MM.1S (cell line): ENCODE data around the gene SLC13A3.

Experiments used
- DNase-seq: peaks from one replicate; pipeline ENCODE4 v3.0.0-alpha.2; 2015
- H2AFZ ChIP-seq: fragments of 300-600 bp; sonication (generic); 2 replicates; pipeline ENCODE4 v1.6.0; 2016; ENCODE audit warnings: antibody characterized with exemption, low read length
- H3F3A ChIP-seq: fragments of 300-600 bp; sonication (generic); 2 replicates; pipeline ENCODE4 v1.6.1; 2016; ENCODE audit warnings: mild to moderate bottlenecking, antibody characterized with exemption, low read length, moderate library complexity, mixed read lengths; ENCODE audit not compliant: insufficient read depth
- H3K27ac ChIP-seq: fragments of 300-600 bp; sonication (generic); 2 replicates; pipeline ENCODE4 v1.5.1; 2016; ENCODE audit warnings: mild to moderate bottlenecking, low read length
- H3K27me3 ChIP-seq: fragments of 300-600 bp; sonication (generic); replicated peaks from 2 replicates; pipeline ENCODE4 v1.6.0; 2016; ENCODE audit warnings: low read length; ENCODE audit not compliant: insufficient read depth
- H3K36me3 ChIP-seq: fragments of 300-600 bp; sonication (generic); replicated peaks from 2 replicates; pipeline ENCODE4 v1.6.1; 2016; ENCODE audit warnings: mild to moderate bottlenecking, low read length, mixed read lengths; ENCODE audit not compliant: insufficient read depth
- H3K4me1 ChIP-seq: fragments of 300-600 bp; sonication (generic); 2 replicates; pipeline ENCODE4 v1.6.1; 2016; ENCODE audit warnings: low read length, mixed read lengths
- H3K4me2 ChIP-seq: fragments of 300-600 bp; sonication (generic); 2 replicates; pipeline ENCODE4 v1.6.0; 2016; ENCODE audit warnings: low read depth, low read length
- H3K4me3 ChIP-seq: fragments of 300-600 bp; sonication (generic); 2 replicates; pipeline ENCODE4 v1.5.1; 2016; ENCODE audit warnings: low read length, mixed read lengths
- H3K79me2 ChIP-seq: fragments of 300-600 bp; sonication (generic); 2 replicates; pipeline ENCODE4 v1.6.1; 2016; ENCODE audit warnings: mixed run types, low read length, mixed read lengths
- H3K9ac ChIP-seq: fragments of 300-600 bp; sonication (generic); 2 replicates; pipeline ENCODE4 v1.6.1; 2016; ENCODE audit warnings: low read length, mixed read lengths
- H3K9me2 ChIP-seq: fragments of 300-600 bp; sonication (generic); replicated peaks from 2 replicates; pipeline ENCODE4 v1.6.1; 2016; ENCODE audit warnings: mild to moderate bottlenecking, low read length, mixed read lengths; ENCODE audit not compliant: insufficient read depth
- H3K9me3 ChIP-seq: fragments of 300-600 bp; sonication (generic); replicated peaks from 2 replicates; pipeline ENCODE4 v1.6.1; 2016; ENCODE audit warnings: mild to moderate bottlenecking, low read length, mixed read lengths; ENCODE audit not compliant: insufficient read depth
- H4K20me1 ChIP-seq: fragments of 300-600 bp; sonication (generic); 2 replicates; pipeline ENCODE4 v1.6.1; 2016; ENCODE audit warnings: mild to moderate bottlenecking, low read length, moderate library complexity, mixed read lengths; ENCODE audit not compliant: insufficient read depth
- EZH2 ChIP-seq: fragments of 300-600 bp; sonication (generic); optimal IDR thresholded peaks from 2 replicates; pipeline ENCODE3; 2017; ENCODE audit warnings: low read depth, mild to moderate bottlenecking, antibody characterized with exemption, low read length, mixed read lengths
- EZH2phosphoT487 ChIP-seq: fragments of 300-600 bp; sonication (generic); IDR thresholded peaks from 2 replicates; pipeline ENCODE4 v1.6.1; 2018; ENCODE audit warnings: antibody characterized with exemption, low read length
- TF ChIP-seq, protein P1 (sequence below): fragments of 300-600 bp; sonication (generic); IDR thresholded peaks from 2 replicates; pipeline ENCODE4 v1.5.1; 2016; ENCODE audit warnings: antibody characterized with exemption, low read length, mixed read lengths

Gene SLC13A3

DNA sequence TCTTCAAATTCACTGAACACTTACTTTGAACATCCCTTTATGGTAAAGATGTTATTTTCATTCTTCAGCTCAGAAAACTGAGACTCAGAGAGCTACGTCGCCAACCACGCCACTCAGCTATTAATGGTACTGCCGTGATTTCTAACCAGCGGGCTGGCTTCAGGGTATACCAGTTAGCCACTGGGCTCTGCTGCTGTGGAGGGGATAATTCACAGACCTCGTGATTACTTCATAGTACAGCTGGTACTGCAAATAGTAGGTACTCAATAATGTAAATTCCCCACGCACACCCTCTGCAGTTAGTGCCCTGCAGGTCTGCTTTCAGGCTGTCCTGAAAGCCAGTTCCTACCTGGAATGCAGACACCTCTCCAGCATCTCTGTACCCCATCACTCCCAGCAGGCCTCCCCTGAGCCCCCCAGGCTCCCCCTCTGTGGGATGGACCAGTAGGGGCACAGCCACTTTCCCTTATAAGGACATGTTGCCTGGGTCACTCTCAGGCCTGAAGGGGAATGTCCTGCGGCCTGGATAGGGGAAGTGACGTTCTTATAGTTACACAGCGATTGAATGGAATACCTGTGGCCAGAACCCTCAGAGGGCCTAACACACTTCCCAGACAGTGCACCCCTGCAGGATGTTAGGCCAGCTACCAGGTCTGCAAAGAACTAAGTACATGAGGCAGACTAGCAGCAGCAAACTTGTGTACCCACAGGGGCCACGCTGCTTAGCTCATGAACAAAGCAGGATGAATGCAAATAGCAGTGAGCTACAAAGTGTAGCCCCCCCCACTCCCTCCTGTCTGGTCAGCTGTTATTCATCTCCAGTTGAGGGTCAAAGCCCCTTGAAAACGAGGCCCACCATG, 99.5 kb downstream of the SLC13A3 start:
- peaks cover 93% of the 10 kb centered on the region for H3K4me1 ChIP-seq
- no peak overlapping the region for H2AFZ ChIP-seq
- no peaks in the 10 kb centered on the region for H3K27me3 ChIP-seq
- H3K4me3 ChIP-seq = no peak overlapping the region
- H3K9ac ChIP-seq = no peak overlapping the region; the same call in 1 of the 2 replicates
- H3F3A ChIP-seq = peaks cover 50% of the 10 kb centered on the region
- peak overlapping the region; percentile 92; the same call in 1 of the 2 replicates for H3K27ac ChIP-seq
- peak overlapping the region; percentile 62; the same call in 1 of the 2 replicates for H3K4me2 ChIP-seq
- TF ChIP-seq EZH2phosphoT487 = no peak
- TF ChIP-seq, protein P1, sequence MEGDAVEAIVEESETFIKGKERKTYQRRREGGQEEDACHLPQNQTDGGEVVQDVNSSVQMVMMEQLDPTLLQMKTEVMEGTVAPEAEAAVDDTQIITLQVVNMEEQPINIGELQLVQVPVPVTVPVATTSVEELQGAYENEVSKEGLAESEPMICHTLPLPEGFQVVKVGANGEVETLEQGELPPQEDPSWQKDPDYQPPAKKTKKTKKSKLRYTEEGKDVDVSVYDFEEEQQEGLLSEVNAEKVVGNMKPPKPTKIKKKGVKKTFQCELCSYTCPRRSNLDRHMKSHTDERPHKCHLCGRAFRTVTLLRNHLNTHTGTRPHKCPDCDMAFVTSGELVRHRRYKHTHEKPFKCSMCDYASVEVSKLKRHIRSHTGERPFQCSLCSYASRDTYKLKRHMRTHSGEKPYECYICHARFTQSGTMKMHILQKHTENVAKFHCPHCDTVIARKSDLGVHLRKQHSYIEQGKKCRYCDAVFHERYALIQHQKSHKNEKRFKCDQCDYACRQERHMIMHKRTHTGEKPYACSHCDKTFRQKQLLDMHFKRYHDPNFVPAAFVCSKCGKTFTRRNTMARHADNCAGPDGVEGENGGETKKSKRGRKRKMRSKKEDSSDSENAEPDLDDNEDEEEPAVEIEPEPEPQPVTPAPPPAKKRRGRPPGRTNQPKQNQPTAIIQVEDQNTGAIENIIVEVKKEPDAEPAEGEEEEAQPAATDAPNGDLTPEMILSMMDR = no peak
- TF ChIP-seq EZH2 = no peak
- DNase-seq = no peak
- H3K9me3 ChIP-seq = no peaks in the 10 kb centered on the region
- H3K79me2 ChIP-seq = no peaks in the 10 kb centered on the region
- H3K36me3 ChIP-seq = no peaks in the 10 kb centered on the region
- no peaks in the 10 kb centered on the region for H4K20me1 ChIP-seq
- no peaks in the 10 kb centered on the region for H3K9me2 ChIP-seq

DNA sequence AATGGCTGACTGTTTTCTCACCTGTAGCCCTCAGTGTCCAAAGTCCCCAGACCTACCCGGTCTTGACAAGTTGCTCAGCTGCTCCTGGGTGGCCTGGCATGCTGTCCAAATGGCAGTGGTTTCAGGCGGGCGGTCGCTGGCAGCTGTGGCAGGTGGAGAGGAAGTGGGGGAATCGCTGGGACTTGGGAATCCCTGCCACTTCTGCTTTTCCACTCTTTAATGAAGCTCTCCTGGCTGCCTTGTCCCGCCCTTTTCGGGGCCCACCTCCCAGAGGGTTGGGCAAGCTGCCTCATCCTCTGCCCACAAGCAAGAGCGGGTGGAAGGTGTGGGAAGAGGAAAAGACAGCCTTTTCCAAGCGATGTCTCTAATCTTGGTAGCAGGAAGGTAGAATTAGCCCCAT, 100.8 kb downstream of the SLC13A3 start, which contains the start of gene OCSTAMP:
OCSTAMP (minus strand) TSS at position 194 of the 400 bp plus-strand sequence; CDS start at position 100, 94 bp downstream.
- 0 out of 2 replicates have a peak within 1 kb of the TSS, but pooled peaks have one; percentile 18 for H3K4me2 ChIP-seq
- no peaks in the 10 kb centered on the region for H3K79me2 ChIP-seq
- H3K27me3 ChIP-seq = no peaks in the 10 kb centered on the region
- no peaks in the 10 kb centered on the region for H4K20me1 ChIP-seq
- H3K4me3 ChIP-seq = no peak within 1 kb of the TSS
- TF ChIP-seq, protein P1 = no peak
- no peak for TF ChIP-seq EZH2
- no peak for TF ChIP-seq EZH2phosphoT487
- H3K36me3 ChIP-seq = no peaks in the 10 kb centered on the region
- no peak for DNase-seq
- peaks cover 51% of the 10 kb centered on the region for H3F3A ChIP-seq
- peak within 1 kb of the TSS; percentile 39; the same call in 1 of the 2 replicates for H2AFZ ChIP-seq
- H3K9ac ChIP-seq = no peak within 1 kb of the TSS
- H3K27ac ChIP-seq = peak within 1 kb of the TSS; percentile 92; the same call in 1 of the 2 replicates
- no peaks in the 10 kb centered on the region for H3K9me2 ChIP-seq
- H3K9me3 ChIP-seq = no peaks in the 10 kb centered on the region
- H3K4me1 ChIP-seq = peaks cover 93% of the 10 kb centered on the region

DNA sequence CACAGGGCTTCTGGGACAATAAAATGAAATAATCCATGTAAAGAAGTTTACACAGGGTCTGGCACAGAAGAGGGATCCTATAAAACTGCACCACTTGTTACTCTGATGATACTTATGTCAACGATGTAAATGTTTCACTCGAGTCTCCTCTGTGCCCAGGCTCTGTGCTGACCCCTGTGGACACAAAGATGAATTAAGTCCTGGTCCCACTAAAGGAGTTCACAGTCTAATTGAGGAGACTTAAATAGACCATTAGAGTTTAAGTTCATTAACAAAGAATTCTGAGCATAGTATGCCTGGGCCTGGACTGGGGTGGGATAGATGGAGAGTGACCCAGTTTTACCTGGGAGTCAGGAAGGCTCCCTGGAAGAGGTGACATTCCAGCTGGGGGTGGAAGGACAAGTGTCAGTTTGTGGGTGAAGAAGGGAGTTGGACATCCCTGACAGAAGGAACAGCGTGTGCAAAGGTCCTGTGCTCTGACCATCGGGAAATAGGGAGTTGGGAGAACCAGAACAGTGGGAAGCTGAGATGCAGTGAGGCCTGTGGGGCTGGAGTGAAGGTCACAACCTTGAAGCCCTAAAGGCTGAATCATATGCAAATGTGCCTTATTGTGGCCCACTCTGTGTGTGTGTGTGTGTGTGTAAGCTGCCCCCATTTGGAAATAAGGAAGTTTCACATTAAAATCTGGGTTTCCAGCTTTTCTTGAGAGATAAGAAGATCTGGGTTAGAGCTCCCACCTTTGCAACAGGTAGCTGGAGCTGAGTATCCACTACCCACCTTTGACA, 101.9 kb downstream of the SLC13A3 start:
- Histone ChIP-seq H2AFZ (peak overlapping the region; percentile 39; the same call in 1 of the 2 replicates), H3K4me2 (0 out of 2 replicates have a peak overlapping the region, but pooled peaks have one; percentile 18), H3K79me2 (no peaks in the 10 kb centered on the region), H3K4me1 (peaks cover 92% of the 10 kb centered on the region), H3K27me3 (no peaks in the 10 kb centered on the region), H3K36me3 (no peaks in the 10 kb centered on the region), H3K27ac (peak overlapping the region; percentile 34; the same call in 1 of the 2 replicates), H3K9ac (no peak overlapping the region), H3K9me2 (no peaks in the 10 kb centered on the region), H4K20me1 (no peaks in the 10 kb centered on the region), H3F3A (peaks cover 52% of the 10 kb centered on the region), H3K4me3 (no peak overlapping the region), H3K9me3 (no peaks in the 10 kb centered on the region)
- TF ChIP-seq EZH2phosphoT487 = no peak
- TF ChIP-seq, protein P1 = peak; percentile 63
- peak; percentile 64 for DNase-seq
